GM21825 (cell line): ENCODE data around the gene TREX2.

Experiments
- ATAC-seq: cut with Tn5 transposase; IDR thresholded peaks from one replicate; pipeline ENCODE4 v1.9.1; 2021; ENCODE audit warnings: mild to moderate bottlenecking, moderate library complexity; ENCODE audit not compliant: unreplicated experiment

Gene TREX2

GRCh38 chrX:153440556-153441135, 5.2 kb downstream of the TREX2 start:
- ATAC-seq: no peak

GRCh38 chrX:153439977-153440376, 5.9 kb downstream of the TREX2 start:
- ATAC-seq: no peak

- ATAC-seq: no peak
These were observed 7.3 kb downstream of the TREX2 start for GRCh38 chrX:153438532-153438931.

DNA sequence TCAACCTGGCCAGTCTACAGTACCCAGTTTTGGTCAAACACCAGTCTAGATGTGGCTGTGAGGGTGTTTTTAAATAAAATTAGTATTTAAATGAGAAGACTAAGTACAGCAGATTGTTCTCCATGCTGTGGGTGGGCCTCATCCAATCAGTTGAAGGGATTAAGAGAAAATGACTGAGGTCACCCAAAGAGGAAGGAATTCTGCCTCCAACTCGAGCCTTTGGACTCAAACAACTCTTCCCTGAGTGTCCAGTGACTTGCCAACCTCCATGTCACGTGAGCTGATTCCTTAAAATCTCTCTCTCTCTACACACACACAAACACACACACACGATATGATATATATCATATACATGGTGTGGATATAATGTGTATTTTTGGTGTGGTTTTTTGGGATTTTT, 10.0 kb downstream of the TREX2 start:
- ATAC-seq: no peak

DNA sequence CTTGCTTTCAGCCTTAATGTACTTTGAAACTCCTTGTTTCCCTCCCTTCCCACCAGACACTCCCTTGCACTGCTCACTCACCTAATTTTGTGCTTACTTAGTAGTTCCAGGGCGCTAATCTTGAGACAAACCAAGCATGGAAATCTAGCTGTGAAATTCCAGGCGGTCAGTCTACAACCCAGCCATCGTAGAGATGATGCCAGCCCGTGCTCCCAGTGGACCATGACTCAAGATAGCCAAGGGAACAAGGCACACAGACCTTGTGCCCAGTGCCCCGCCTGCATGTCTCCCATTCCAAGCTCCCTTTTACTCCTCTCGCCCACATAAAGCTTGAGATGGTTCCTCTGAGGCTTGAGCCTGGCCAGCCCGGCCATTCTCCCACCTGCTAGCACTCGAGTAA, 11.1 kb downstream of the TREX2 start:
- no peak for ATAC-seq

GRCh38 chrX:153433781-153434285, 12.0 kb downstream of the TREX2 start:
- no peak for ATAC-seq

DNA sequence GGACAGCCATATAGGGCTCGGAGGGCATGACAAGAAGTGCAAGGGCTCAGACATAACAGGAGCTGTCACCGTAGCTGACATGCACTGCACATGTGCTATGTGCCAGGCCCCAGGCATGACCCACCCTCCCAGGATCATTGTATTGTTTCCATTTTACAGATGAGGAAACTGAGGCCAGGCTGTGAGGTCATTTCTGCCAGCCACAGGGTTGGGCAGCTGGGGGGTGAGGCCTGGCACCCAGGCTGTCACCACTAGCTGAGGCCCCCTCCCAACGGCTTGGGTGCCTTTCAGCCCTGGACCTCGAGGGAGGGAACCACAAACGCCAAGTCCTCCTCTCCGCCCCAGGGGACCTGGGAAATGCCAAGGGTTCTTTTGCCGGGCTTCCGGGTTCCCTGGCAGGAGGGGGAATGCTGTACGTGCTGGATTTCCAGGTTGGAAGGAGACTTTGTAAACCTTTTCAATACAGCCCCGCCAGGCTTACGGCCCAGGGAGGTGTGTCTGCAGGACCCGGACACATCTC, 12.6 kb downstream of the TREX2 start:
- ATAC-seq: no peak

GRCh38 chrX:153430796-153431195, 15.1 kb downstream of the TREX2 start:
- no peak for ATAC-seq

DNA sequence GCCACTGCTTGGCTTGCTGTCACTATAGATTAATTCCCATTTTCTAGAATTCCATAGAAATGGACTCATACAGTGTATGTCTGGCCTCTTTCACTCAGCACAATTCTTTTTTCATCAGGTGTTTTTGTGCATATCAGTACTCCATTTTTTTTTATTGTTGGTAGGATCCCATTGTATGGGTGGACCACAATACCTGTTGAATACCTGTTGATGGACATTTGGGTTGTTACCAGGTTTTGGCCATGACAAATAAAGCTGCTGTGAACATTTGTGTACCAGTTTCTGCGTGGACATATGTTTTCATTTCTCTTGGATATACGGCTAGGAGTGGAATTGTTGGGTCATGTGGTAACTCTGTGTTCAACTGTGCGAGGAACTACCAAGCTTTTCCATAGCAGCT, 19.7 kb downstream of the TREX2 start:
- ATAC-seq: no peak

GRCh38 chrX:153423652-153424051, 22.2 kb downstream of the TREX2 start:
- ATAC-seq: no peak

DNA sequence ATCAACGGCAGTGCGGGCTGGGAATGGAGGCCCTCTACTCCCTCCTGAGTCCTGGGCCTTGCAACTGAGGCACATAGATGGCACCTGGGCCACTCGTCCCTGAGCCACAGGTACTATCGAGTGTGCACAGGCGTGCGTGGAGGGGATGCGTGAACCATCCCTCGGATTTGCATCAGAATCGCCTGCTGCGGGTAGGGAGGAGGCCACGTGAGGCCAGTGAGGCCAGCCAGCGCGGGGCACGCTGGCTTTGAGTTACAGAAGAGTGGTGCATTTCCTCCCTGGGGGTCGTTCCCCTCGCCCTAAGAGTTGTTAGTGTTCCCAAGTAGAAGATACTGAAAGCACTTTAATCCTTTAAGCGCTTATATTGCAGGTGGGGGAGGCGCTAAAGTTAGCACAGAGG, 24.0 kb downstream of the TREX2 start:
- no peak for ATAC-seq

DNA sequence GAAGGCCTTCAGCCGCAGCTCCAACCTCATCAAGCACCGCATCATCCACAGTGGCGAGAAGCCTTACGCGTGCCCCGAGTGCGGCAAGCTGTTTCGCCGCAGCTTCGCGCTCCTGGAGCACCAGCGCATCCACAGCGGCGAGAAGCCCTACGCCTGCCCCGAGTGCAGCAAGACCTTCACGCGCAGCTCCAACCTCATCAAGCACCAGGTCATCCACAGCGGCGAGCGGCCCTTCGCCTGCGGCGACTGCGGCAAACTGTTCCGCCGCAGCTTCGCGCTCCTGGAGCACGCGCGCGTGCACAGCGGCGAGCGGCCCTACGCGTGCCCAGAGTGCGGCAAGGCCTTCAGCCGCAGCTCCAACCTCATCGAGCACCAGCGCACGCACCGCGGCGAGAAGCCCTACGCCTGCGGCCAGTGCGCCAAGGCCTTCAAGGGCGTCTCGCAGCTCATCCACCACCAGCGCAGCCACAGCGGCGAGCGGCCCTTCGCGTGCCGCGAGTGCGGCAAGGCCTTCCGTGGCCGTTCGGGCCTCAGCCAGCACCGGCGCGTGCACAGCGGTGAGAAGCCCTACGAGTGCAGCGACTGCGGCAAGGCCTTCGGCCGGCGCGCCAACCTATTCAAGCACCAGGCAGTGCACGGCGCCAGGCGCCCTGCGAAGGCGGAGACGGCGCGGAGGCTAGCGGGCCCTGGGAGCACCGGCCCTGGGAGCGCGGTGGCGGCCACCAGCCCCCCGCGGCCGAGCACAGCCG, 24.8 kb downstream of the TREX2 start:
- no peak for ATAC-seq

DNA sequence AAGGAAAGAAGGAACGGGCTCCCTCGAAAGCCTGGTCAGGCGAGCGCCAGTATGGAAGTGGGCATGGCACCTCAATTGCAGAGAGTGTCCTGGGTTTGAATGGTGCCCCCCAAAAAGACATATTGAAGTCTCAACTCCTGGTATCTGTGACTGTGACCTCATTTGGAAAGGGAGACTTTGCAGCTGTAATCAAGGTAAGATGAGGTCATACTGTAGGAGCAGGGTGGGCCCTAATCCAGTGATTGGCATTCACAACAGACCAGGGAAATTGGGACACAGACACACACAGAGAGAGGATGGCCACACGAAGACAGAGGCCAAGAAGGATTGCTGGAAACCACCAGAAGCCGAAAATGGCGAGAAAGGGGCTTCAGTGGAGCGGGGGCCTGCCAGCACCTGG, 28.2 kb downstream of the TREX2 start:
- ATAC-seq: no peak

GRCh38 chrX:153416781-153417450, 28.9 kb downstream of the TREX2 start:
- ATAC-seq: no peak

- no peak for ATAC-seq
These were observed 30.9 kb downstream of the TREX2 start for GRCh38 chrX:153414856-153415510.

DNA sequence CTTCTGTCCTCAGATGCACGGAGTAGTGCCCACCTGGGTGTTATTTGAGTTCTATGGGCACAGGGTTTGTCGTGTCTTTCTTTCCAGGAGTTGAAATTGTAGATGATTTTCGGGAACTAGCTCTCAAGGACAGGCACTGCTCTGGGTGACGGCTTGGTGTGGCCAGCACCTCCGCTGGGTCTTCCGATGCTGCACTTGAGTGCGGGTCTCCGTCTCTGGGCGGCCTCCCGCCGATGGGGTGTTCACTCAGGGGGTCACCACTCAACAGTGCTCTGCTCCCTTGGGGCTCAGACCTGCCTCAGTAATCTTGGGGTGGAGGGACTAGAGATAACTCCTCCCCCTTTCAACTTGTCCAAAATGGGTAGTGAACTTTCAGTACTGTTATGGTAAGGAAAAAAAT, 32.1 kb downstream of the TREX2 start:
- no peak for ATAC-seq

GRCh38 chrX:153412746-153413720, 32.8 kb downstream of the TREX2 start:
- ATAC-seq: no peak

DNA sequence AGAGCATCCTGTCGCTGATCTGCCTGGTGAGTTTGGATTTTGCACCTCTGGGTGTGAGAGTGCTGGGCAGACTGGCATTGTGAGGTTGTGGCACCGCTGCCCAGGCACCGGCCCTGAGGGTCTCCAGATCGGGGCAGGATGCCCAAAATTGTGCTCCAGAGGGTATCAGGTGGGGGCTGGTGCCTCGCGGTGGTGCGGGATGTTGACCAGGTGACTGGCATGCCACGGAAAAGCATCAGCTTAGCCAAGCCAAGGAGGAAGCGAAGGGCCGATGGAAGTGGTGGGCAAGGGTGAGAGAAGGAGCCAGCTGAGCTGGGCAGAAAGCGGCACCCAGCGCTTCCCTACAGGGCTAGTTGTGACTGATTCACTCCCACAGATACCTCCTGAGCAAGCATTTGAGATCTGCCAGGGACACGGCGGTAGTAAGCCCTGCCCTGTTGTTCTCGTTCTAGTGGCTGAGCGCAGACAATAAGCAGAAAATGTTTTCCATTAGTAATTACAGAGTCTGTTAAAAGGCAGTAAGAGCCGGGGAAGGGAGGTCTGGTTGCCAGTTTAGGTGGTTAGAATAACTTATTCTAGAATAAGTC, 33.8 kb downstream of the TREX2 start:
- ATAC-seq: no peak

DNA sequence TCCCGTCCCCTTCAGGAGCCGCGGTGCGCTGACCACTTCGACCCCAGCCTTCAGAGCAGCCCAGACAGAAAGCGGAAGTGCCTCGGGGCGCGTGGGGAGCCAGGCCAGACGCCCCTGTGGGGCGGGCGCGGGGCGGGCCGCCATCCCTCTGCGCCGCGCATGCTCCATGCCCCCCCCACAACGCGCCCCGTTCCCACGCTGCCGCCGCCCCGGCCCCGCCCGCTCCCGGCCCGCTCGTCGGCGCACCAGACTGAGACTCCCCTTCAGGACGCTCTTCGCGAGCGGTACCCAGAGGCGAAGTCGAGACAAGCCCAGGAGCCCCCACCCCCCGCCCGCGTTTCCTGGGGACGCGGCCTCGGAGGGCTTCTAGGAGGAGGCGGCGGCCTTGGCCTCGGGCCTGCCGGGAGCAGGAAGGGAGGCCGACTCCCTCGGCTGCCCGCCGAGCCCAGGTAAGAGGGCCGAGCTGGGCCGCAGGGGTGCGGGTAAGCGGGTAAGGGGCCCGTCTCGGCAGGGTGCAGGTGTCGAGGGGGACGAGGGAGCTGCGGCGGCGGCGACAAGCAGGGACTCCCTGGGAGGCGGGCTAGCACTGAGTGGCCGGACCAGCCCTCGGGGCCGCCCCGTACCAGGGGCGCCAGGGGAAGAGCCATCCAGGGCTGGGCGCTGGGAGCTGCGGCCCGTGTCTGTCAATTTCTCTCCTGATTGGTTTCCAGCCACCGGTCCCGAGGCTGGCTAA, 34.4 kb downstream of the TREX2 start, which contains the start of gene ZFP92:
Gene ZFP92, plus strand, starts transcription at position 218 of the 733 bp plus-strand sequence. CDS start 6,851 bp downstream, outside the sequence.
- peak; percentile 49 for ATAC-seq
